Measurements from ENCODE around the gene QKI. TPM values are rescaled to one million over a fixed set of nuclear protein-coding genes. Genes with fewer than 3 reads are reported as not detected.

QKI gene
- total RNA-seq, 2 experiments from 2014 or later, result 43.3 to 47.5 TPM

DNA sequence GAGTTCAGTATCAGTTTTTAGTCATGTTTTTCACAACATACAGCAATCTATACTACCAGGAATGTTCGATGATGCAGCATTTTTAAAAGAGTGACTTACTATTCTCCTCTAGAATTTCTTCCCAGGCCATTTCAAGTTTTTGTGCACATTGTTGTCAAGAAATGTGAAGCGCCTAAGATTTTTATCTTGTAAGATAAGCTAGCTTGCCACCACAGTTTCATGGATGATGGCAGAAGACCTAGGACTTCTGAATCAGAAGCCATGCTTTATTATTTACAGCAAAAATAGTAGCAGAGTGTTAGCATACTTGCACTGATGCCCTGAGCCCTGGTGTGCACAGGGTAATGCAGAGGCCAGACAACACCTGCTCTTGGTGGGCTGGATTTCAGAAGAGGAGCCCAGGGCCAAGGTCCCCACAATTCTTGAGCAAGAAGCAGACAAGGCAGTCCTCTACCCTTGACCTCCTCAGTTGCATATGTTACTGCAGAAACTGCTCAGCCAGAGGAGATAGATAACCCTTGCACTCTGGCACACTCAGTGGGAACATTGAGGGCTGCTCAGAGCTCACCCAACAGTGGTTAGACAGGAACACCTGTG is 99.2 kb downstream of the QKI start:
- ChIA-PET POLR2A (no interaction called here), CTCF (no interaction called here)
- DNase-seq, result no peak
- Mint-ChIP-seq H3K4me3 (no peak overlapping the region), H3K4me1 (ENCODE audit: low read depth) (peaks cover 20% of the 10 kb centered on the region), H3K36me3 (ENCODE audit: low read depth) (peaks cover 4% of the 10 kb centered on the region), H3K27ac (no peak overlapping the region), H3K27me3 (no peaks in the 10 kb centered on the region), H3K9me3 (no peaks in the 10 kb centered on the region)
- TF ChIP-seq, protein P1, sequence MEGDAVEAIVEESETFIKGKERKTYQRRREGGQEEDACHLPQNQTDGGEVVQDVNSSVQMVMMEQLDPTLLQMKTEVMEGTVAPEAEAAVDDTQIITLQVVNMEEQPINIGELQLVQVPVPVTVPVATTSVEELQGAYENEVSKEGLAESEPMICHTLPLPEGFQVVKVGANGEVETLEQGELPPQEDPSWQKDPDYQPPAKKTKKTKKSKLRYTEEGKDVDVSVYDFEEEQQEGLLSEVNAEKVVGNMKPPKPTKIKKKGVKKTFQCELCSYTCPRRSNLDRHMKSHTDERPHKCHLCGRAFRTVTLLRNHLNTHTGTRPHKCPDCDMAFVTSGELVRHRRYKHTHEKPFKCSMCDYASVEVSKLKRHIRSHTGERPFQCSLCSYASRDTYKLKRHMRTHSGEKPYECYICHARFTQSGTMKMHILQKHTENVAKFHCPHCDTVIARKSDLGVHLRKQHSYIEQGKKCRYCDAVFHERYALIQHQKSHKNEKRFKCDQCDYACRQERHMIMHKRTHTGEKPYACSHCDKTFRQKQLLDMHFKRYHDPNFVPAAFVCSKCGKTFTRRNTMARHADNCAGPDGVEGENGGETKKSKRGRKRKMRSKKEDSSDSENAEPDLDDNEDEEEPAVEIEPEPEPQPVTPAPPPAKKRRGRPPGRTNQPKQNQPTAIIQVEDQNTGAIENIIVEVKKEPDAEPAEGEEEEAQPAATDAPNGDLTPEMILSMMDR (IDR thresholded peaks at IDR 0.05), result no peak
- intact Hi-C loops (cut with micrococcal nuclease), result no loop called here
- ATAC-seq, result no peak

DNA sequence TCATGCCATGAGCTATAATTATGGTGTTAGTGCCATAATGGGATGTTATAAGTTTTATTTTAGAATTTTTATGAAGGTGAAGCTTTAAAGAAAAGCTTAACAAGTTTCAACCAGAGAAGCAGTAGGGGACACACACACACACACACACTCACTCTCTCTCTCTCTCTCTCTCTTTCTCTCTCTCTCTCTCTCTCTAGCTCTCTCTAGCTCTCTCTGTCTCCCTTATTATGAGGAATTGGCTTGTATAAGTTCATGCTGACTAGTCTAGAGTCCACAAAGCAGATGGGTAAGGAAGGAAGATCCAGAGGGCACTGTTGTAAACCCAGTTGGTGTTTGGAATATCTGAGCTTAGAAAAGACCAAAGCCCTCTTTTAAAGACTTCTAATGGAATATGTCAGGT is 102.4 kb downstream of the QKI start:
- TF ChIP-seq, protein P1 (IDR thresholded peaks at IDR 0.05), result no peak
- H3K4me1 Mint-ChIP-seq (ENCODE audit: low read depth), result peaks cover 29% of the 10 kb centered on the region
- intact Hi-C loops (cut with micrococcal nuclease), result no loop called here
- H3K27ac Mint-ChIP-seq, result no peak overlapping the region
- H3K27me3 Mint-ChIP-seq, result no peaks in the 10 kb centered on the region
- ChIA-PET CTCF (interaction anchor here (0.9 to 1.6 kb wide), 3 partner anchors 16 to 82 kb away, joined by 3 to 4 read pairs (median 4); no protein-coding TSS in a partner anchor), POLR2A (no interaction called here)
- ATAC-seq (no peak), DNase-seq (no peak)
- no peaks in the 10 kb centered on the region for H3K9me3 Mint-ChIP-seq
- H3K36me3 Mint-ChIP-seq (ENCODE audit: low read depth), result peaks cover 3% of the 10 kb centered on the region
- H3K4me3 Mint-ChIP-seq, result no peak overlapping the region

DNA sequence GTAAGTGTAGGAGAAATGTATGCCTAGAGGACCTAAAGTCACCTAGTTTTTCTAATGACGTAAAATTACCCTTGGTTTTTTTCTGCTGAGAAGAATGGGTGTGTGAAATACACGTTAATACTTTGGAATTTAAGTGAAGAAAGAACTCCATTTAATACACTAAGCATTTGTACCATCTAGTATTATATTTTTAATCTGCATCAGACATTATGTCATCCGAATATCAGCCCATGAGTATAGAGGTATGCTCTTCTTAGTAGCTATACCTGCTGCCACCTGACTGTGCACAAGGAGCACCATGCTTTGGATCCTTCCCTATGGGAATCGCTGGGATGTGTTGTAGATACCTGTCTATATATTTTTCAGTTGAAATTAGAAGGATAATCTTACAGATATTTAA is 106.4 kb downstream of the QKI start:
- intact Hi-C loops (cut with micrococcal nuclease), result no loop called here
- Mint-ChIP-seq H3K9me3 (no peaks in the 10 kb centered on the region), H3K36me3 (ENCODE audit: low read depth) (peaks cover 4% of the 10 kb centered on the region), H3K27me3 (no peaks in the 10 kb centered on the region), H3K4me1 (ENCODE audit: low read depth) (peaks cover 32% of the 10 kb centered on the region), H3K4me3 (no peak overlapping the region), H3K27ac (no peak overlapping the region)
- POLR2A ChIA-PET, result no interaction called here
- ATAC-seq (no peak), DNase-seq (no peak)
- TF ChIP-seq, protein P1 (IDR thresholded peaks at IDR 0.05), result no peak
- CTCF ChIA-PET, result no interaction called here

DNA sequence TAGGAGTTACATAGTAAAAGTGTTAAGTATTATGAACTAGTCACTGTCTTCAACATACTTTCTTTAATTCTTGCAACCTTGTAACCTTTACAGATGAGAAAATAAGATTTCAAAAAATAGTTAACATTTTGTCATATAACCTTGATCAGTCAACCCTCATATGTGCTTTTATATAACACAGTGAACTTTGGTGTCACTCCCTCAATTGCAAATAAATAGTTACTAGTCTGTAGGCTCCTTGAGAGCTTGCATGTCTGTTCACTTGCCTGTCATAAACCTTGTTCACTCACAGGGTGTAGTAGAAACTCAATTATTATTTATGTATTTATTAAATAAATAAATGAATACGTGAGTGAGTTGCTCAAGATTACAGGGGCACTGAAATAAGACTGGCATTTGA is 107.5 kb downstream of the QKI start:
- TF ChIP-seq, protein P1 (IDR thresholded peaks at IDR 0.05), result no peak
- no peak overlapping the region for H3K4me3 Mint-ChIP-seq
- ChIA-PET POLR2A (no interaction called here), CTCF (no interaction called here)
- peaks cover 4% of the 10 kb centered on the region for H3K36me3 Mint-ChIP-seq (ENCODE audit: low read depth)
- DNase-seq, result no peak
- no peak overlapping the region for H3K27ac Mint-ChIP-seq
- peaks cover 34% of the 10 kb centered on the region for H3K4me1 Mint-ChIP-seq (ENCODE audit: low read depth)
- ATAC-seq, result no peak
- no peaks in the 10 kb centered on the region for H3K27me3 Mint-ChIP-seq
- no peaks in the 10 kb centered on the region for H3K9me3 Mint-ChIP-seq
- intact Hi-C loops (cut with micrococcal nuclease), result no loop called here

DNA sequence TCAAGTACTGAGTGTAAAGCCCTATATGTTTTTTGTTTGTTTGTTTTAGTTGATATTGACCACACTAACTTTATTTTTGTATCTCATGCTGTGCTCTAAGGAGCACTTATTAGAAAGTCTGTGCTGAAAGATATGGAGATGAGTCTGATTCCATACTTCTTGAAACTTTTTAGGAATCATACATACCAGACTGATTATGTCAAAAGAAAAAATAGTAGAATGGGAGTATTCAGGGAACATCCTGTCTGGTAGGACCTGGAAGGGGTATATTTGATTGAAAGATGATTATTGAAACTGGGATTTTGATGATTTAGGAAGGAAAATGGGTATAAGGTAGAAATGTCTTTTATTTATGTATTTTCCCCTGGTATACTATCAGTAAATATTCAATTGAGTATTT is 111.4 kb downstream of the QKI start:
- no peak overlapping the region for H3K4me3 Mint-ChIP-seq
- no peak for ATAC-seq
- CTCF ChIA-PET, result no interaction called here
- H3K9me3 Mint-ChIP-seq, result no peaks in the 10 kb centered on the region
- peaks cover 37% of the 10 kb centered on the region for H3K4me1 Mint-ChIP-seq (ENCODE audit: low read depth)
- no peak overlapping the region for H3K27ac Mint-ChIP-seq
- intact Hi-C loops (cut with micrococcal nuclease), result no loop called here
- POLR2A ChIA-PET, result no interaction called here
- H3K27me3 Mint-ChIP-seq, result no peaks in the 10 kb centered on the region
- H3K36me3 Mint-ChIP-seq (ENCODE audit: low read depth), result peaks cover 1% of the 10 kb centered on the region
- TF ChIP-seq, protein P1 (IDR thresholded peaks at IDR 0.05), result no peak
- DNase-seq, result no peak

Measured in activated CD8-positive, alpha-beta T cell treated with anti-CD3 and anti-CD28 coated beads for 36 hours (primary cell).